GM12892 (cell line): ENCODE data around the gene SYT13. TPM values are rescaled to one million over a fixed set of nuclear protein-coding genes. Genes with fewer than 3 reads are reported as not detected.

Source experiments
- DNase-seq: peaks from one replicate; pipeline ENCODE4 v3.0.0; 2011; ENCODE audit not compliant: insufficient read length
- FAIRE-seq: peaks from 2 replicates; lab custom pipeline; 2011; peaks lifted over from hg19 to GRCh38; lab: Jason Lieb, UNC
- POLR2A ChIP-seq: IDR thresholded peaks from 2 replicates; pipeline ENCODE4 v1.6.1; 2011; ENCODE audit warnings: low read depth, low read length, control low read depth
- POLR2AphosphoS5 ChIP-seq: IDR thresholded peaks from 2 replicates; pipeline ENCODE4 v1.6.1; 2011; ENCODE audit warnings: low read depth, low read length, control low read depth
- TAF1 ChIP-seq: IDR thresholded peaks from 2 replicates; pipeline ENCODE4 v1.6.1; 2011; ENCODE audit warnings: low read depth, mild to moderate bottlenecking, control low read depth, low read length, borderline replicate concordance
- polyA plus RNA-seq: library from polyadenylated mRNA; unstranded; fragments of >200 nt; gene quantifications from one replicate; pipeline ENCODE4 v1.2.1, GENCODE V29; 2012; ENCODE audit warnings: missing spikeins, inconsistent platforms; ENCODE audit not compliant: missing spikeins

SYT13 gene
- polyA plus RNA-seq: not detected

DNA sequence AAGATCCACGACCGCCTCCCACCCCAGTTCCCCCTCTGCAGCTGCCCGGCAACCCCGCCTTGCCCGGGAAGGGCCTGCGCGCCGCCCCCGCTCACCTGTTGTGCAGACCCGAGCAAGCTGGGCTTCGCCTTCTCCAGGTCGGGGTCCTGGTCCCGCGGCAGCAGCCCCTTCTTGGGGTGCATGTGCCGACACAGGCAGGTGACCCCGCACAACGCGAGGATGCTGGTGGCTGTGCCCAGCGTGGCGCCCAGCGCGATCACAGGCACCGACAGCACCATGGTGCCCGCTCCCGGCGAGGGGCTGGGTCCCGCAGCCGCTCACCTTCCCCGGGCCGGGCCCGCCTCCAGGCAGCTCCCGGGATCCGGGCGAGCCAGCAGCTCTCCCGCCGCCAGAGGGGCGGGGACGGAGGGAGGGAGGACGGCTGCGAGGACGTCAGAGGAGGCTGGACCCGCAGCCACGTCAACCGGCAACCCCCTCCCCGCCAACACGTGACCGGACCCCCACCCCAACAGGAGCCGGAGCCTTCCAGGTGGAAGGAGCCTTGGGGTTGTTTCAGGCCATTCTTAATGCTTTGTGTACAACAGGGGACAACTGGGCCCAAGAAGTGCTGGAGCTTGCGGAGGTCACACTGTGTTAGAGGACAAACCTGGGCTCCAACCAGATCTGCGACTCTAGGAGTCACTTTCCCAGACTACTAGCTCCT lies at the start of gene SYT13:
SYT13 (minus strand) TSS at position 412 of the 703 bp plus-strand sequence; CDS start at position 278, 134 bp downstream.
- no peak for TF ChIP-seq POLR2A
- TF ChIP-seq POLR2AphosphoS5: no peak
- TF ChIP-seq TAF1: no peak
- FAIRE-seq (no peak), DNase-seq (no peak)

GRCh38 chr11:45335434-45335833 lies 49.3 kb upstream of the SYT13 start:
- DNase-seq (no peak), FAIRE-seq (no peak)
- TF ChIP-seq POLR2AphosphoS5 (no peak), TAF1 (no peak), POLR2A (no peak)

GRCh38 chr11:45334836-45335235 lies 48.7 kb upstream of the SYT13 start:
- DNase-seq (no peak), FAIRE-seq (no peak)
- no peak for TF ChIP-seq TAF1
- TF ChIP-seq POLR2AphosphoS5: no peak
- no peak for TF ChIP-seq POLR2A

GRCh38 chr11:45334410-45334809 lies 48.3 kb upstream of the SYT13 start:
- no peak for FAIRE-seq
- no peak for TF ChIP-seq POLR2AphosphoS5
- TF ChIP-seq TAF1: no peak
- TF ChIP-seq POLR2A: no peak
- DNase-seq: no peak

DNA sequence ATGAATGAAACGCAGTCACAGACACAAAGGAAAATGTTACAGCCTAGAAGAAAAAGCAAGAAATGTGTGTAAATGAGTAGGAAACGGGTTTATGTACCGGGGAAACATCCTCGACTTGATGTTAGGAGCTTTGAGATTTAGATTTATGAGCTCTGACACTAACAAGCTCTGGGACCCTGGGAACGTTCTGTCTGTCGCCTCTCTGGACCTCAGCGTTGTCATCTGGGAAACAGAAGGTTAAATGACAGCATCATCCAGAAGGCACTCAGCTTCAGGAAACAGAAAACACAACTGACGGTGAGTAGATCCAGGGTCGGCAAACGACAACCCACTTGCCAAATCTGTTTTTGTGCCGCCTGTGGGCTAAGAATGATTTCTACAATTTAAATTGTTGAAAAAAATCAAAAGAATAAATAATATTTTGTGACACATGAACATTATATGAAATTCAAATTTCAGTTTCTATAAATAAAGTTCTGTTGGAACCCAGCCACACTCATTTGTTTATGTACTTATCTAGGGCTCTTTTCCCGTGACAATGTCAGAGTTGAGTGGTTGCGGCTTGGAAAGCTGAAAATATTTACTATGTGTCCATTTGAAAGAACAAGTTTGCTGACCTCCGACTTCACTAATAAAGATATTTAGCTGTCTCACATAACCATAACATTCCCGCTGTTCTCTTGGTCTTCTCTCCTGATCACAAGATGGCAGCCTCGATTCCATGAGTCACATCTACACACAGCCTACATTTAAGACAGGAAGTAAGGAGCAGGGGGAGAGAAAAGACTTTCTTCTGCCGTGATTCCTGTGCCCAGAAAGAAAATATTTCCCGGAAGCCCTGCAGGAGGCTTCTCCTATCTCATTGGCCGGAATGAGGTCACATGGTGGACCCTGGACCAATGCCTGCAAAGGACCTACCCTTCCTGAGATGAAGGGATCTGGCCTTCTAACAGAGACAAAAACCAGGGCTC lies 47.1 kb upstream of the SYT13 start:
- DNase-seq (no peak), FAIRE-seq (no peak)
- TF ChIP-seq POLR2A: no peak
- TF ChIP-seq TAF1: no peak
- no peak for TF ChIP-seq POLR2AphosphoS5

- DNase-seq (peak; percentile 29), FAIRE-seq (peak; percentile 87)
- TF ChIP-seq TAF1: no peak
- TF ChIP-seq POLR2AphosphoS5: no peak
- TF ChIP-seq POLR2A: no peak
Measured at GRCh38 chr11:45332276-45332934, 46.3 kb upstream of the SYT13 start.

GRCh38 chr11:45331839-45332238 lies 45.7 kb upstream of the SYT13 start:
- DNase-seq (no peak), FAIRE-seq (no peak)
- TF ChIP-seq POLR2A (no peak), POLR2AphosphoS5 (no peak), TAF1 (no peak)

DNA sequence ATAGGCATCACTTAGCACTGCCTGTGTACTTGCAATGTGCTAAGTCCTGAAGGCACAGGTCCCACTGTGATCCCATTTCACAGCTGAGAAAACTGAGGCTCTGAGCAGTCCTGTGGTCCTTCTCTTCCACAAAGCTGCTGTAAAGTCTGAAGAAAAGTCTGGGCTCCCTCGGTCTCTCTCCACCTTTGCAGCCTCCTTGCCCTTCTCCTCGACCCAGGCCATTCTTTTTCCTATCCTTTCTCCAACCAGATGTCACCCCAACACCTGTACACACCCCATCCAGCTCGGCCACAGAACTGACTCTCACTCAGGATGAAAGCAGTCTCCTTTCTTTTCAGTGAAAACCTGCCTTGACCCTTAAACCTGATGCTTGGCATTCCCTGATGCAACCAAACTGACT lies 42.6 kb upstream of the SYT13 start:
- FAIRE-seq: no peak
- TF ChIP-seq POLR2A (no peak), TAF1 (no peak), POLR2AphosphoS5 (no peak)
- no peak for DNase-seq

DNA sequence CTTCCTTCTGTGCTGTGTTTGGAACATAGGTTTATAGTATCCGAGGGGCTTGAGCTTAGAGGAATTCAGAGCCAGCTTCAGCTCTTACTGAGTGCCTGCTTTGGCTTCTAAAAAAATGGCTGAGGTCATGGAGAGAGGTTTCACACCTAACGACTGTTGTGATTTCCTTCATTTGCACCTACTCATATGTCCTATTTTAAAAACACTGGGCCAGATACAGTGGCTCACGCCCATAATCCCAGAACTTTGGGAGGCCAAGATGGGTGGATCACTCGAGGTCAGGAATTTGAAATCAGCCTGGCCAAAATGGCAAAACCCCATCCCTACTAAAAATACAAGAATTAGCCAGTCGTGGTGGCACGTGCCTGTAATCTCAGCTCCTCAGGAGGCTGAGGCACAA lies 38.3 kb upstream of the SYT13 start:
- no peak for TF ChIP-seq POLR2AphosphoS5
- TF ChIP-seq POLR2A: no peak
- no peak for TF ChIP-seq TAF1
- DNase-seq (no peak), FAIRE-seq (no peak)

DNA sequence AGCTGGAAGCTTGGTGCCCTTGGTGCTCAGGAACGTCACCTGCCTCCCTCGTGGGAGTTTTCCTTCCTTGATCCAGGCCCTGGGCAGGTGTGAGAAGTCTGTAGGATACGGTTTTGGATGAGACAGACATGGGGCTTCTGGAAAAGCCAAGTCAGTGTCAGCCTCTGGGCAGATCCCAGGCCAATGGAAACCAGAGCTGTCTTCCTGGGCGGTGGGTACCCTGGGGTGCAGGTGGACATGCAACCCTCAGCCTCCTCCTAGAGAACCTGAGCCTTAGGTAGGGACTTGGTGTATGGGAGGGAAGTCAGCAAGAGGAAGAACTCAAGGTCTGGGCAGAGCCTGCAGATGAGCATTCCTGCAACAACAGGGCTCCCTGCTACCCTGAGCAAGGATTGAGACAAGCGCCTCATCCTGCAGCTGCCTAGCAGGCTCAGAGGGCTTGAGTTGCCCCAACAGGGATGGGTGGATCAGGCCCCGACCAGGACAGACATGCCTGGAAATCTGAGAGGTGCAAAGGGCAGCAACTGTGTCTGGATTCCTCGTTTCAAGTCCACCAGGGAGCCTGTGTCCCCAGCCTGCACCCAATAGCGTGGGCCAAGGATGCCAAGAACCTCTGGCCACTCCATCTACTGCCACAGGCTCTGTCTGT lies 37.6 kb upstream of the SYT13 start:
- no peak for FAIRE-seq
- no peak for TF ChIP-seq POLR2A
- no peak for DNase-seq
